Measurements from ENCODE around the gene RNF214. TPM values are rescaled to one million over a fixed set of nuclear protein-coding genes. Genes with fewer than 3 reads are reported as not detected.

Gene RNF214
- total and polyA plus RNA-seq, 2 of the 13 experiments (the other 11 are each of a cell fraction or from before 2014, with no cell fraction given), result 10.7 to 12.6 TPM

DNA sequence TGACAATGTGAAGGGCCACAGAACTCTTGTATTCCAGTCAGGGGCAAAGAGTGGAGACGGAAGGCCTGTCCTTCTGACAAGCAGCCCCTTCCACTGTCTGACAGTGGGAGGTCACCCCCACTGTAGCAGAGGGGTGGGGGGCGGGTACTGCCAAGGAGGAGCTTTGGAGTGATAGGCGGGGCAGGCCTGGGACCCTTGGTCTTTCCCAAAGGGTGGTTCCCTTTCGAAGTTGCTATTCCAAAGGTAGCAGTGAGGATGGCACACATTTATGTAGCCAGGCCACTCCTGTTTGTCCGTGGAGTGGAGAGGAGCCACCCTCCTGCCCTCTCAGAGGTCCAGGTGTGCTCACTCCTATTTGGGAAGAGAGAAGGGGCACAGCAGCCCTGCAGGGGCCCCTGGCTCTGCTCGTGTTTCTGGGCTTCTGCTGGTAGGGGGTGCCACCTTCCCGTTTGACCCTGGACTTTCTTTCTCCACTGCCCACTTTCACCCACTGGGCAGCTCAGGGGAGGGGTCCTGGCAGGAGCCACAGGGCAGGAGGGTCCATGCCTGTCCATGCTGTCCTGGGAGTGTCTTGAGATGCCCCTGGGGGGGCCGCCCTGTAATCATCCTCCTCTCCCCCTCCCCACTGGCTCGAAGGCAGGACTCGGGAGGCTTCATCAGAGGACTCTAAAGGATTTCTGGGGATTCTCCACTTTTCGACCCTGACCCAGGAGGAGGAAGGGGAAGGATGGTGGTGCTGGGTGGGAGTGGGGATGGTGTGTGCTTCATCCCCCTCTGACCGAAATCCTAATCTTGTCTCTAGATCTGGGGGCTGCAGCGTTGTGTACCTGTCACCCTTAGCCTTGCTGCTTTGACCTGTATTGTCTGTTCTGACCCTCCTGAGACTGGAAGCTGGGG, 32.3 kb upstream of the RNF214 start:
- Histone ChIP-seq H3K4me1 (ENCODE audit: insufficient read depth, low read length) (peaks cover 9% of the 10 kb centered on the region), H3K79me2 (ENCODE audit: insufficient read depth, low read length) (no peaks in the 10 kb centered on the region), H3K27me3 (ENCODE audit: control insufficient read depth in 1 of 2, insufficient read depth in 2 of 2, low read length in 2 of 2) (no peaks in the 10 kb centered on the region), H3K36me3 (replicated peaks in 1 of 2; ENCODE audit: control insufficient read depth in 1 of 2, insufficient read depth in 2 of 2, low read length in 2 of 2) (peaks cover 0 to 3% of the 10 kb centered on the region in 2 experiments; a peak in 1 of 5 replicates), H2AFZ (ENCODE audit: low read length) (no peak overlapping the region), H3K4me2 (ENCODE audit: low read depth, low read length) (no peak overlapping the region), H3K9me3 (ENCODE audit: low read length) (no peaks in the 10 kb centered on the region), H3K9ac (ENCODE audit: insufficient read depth, low read depth, low read length) (no peak overlapping the region), H3K27ac (ENCODE audit: extremely low read length, insufficient read depth, low read length) (no peak overlapping the region), H4K20me1 (ENCODE audit: insufficient read depth, low read length) (no peaks in the 10 kb centered on the region), H3K4me3 (replicated peaks in 1 of 3; ENCODE audit: insufficient read depth in 1 of 3, low read depth in 2 of 3, low read length in 3 of 3) (no peak overlapping the region; a peak in 1 of 6 replicates)
- no peak; the same call in 2 of the 3 replicates for ATAC-seq
- in situ Hi-C loops (cut with HindIII; ENCODE audit: extremely low pct_ligation_motif_present, low pct_unique_long_range_greater_than_20kb) (no loop called here), intact Hi-C loops (cut with micrococcal nuclease; ENCODE audit: unreplicated experiment) (no loop called here)
- WGBS (ENCODE audit: low lambda C conversion rate), result 46% methylated on average over 8 of the region's 13 CpGs
- POLR2A ChIA-PET, result no interaction called here
- FAIRE-seq, result no peak
- no TSS peak for BruUV-seq (replicated peaks)
- no peak for DNase-seq (ENCODE audit: low spot score)
- CTCF ChIA-PET (ENCODE audit: low intra/inter-chr PET ratio, low total read pairs), result no interaction called here
- TF ChIP-seq, protein P1, sequence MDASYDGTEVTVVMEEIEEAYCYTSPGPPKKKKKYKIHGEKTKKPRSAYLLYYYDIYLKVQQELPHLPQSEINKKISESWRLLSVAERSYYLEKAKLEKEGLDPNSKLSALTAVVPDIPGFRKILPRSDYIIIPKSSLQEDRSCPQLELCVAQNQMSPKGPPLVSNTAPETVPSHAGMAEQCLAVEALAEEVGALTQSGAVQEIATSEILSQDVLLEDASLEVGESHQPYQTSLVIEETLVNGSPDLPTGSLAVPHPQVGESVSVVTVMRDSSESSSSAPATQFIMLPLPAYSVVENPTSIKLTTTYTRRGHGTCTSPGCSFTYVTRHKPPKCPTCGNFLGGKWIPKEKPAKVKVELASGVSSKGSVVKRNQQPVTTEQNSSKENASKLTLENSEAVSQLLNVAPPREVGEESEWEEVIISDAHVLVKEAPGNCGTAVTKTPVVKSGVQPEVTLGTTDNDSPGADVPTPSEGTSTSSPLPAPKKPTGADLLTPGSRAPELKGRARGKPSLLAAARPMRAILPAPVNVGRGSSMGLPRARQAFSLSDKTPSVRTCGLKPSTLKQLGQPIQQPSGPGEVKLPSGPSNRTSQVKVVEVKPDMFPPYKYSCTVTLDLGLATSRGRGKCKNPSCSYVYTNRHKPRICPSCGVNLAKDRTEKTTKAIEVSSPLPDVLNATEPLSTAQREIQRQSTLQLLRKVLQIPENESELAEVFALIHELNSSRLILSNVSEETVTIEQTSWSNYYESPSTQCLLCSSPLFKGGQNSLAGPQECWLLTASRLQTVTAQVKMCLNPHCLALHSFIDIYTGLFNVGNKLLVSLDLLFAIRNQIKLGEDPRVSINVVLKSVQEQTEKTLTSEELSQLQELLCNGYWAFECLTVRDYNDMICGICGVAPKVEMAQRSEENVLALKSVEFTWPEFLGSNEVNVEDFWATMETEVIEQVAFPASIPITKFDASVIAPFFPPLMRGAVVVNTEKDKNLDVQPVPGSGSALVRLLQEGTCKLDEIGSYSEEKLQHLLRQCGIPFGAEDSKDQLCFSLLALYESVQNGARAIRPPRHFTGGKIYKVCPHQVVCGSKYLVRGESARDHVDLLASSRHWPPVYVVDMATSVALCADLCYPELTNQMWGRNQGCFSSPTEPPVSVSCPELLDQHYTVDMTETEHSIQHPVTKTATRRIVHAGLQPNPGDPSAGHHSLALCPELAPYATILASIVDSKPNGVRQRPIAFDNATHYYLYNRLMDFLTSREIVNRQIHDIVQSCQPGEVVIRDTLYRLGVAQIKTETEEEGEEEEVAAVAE (CRISPR knock-in tag; IDR thresholded peaks at IDR 0.05; ENCODE audit: borderline replicate concordance), result no peak
- TF ChIP-seq ZMYM3 (CRISPR knock-in tag; IDR thresholded peaks at IDR 0.05), result no peak
- TF ChIP-seq, protein P2, sequence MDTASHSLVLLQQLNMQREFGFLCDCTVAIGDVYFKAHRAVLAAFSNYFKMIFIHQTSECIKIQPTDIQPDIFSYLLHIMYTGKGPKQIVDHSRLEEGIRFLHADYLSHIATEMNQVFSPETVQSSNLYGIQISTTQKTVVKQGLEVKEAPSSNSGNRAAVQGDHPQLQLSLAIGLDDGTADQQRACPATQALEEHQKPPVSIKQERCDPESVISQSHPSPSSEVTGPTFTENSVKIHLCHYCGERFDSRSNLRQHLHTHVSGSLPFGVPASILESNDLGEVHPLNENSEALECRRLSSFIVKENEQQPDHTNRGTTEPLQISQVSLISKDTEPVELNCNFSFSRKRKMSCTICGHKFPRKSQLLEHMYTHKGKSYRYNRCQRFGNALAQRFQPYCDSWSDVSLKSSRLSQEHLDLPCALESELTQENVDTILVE (CRISPR knock-in tag; IDR thresholded peaks at IDR 0.05), result no peak
- TF ChIP-seq, protein P3, sequence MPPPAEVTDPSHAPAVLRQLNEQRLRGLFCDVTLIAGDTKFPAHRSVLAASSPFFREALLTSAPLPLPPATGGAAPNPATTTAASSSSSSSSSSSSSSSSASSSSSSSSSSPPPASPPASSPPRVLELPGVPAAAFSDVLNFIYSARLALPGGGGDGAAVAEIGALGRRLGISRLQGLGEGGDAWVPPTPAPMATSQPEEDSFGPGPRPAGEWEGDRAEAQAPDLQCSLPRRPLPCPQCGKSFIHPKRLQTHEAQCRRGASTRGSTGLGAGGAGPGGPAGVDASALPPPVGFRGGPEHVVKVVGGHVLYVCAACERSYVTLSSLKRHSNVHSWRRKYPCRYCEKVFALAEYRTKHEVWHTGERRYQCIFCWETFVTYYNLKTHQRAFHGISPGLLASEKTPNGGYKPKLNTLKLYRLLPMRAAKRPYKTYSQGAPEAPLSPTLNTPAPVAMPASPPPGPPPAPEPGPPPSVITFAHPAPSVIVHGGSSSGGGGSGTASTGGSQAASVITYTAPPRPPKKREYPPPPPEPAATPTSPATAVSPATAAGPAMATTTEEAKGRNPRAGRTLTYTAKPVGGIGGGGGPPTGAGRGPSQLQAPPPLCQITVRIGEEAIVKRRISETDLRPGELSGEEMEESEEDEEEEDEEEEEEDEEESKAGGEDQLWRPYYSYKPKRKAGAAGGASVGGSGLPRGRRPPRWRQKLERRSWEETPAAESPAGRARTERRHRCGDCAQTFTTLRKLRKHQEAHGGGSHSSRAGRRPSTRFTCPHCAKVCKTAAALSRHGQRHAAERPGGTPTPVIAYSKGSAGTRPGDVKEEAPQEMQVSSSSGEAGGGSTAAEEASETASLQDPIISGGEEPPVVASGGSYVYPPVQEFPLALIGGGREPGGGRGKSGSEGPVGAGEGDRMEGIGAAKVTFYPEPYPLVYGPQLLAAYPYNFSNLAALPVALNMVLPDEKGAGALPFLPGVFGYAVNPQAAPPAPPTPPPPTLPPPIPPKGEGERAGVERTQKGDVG (CRISPR knock-in tag; IDR thresholded peaks at IDR 0.05; ENCODE audit: borderline replicate concordance), result no peak
- no peak for TF ChIP-seq ZNF7 (CRISPR knock-in tag; IDR thresholded peaks at IDR 0.05)
- TF ChIP-seq, protein P4, sequence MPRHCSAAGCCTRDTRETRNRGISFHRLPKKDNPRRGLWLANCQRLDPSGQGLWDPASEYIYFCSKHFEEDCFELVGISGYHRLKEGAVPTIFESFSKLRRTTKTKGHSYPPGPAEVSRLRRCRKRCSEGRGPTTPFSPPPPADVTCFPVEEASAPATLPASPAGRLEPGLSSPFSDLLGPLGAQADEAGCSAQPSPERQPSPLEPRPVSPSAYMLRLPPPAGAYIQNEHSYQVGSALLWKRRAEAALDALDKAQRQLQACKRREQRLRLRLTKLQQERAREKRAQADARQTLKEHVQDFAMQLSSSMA (CRISPR knock-in tag; IDR thresholded peaks at IDR 0.05), result no peak
- TF ChIP-seq MIXL1 (CRISPR knock-in tag; IDR thresholded peaks at IDR 0.05), result no peak
- TF ChIP-seq ZNF747 (CRISPR knock-in tag; IDR thresholded peaks at IDR 0.05; ENCODE audit: borderline replicate concordance), result no peak
- TF ChIP-seq MED13 (CRISPR knock-in tag; IDR thresholded peaks at IDR 0.05), result no peak
- no peak for TF ChIP-seq GFI1 (CRISPR knock-in tag; IDR thresholded peaks at IDR 0.05; ENCODE audit: borderline replicate concordance)
- no peak for TF ChIP-seq ZNF350 (CRISPR knock-in tag; IDR thresholded peaks at IDR 0.05; ENCODE audit: borderline replicate concordance, low read depth)
- no peak for TF ChIP-seq CCAR2 (optimal IDR thresholded peaks at IDR 0.05; ENCODE audit: low read depth, low read length)
- no peak for TF ChIP-seq ZNF296 (CRISPR knock-in tag; conservative IDR thresholded peaks at IDR 0.05)
- TF ChIP-seq ARID2 (CRISPR knock-in tag; IDR thresholded peaks at IDR 0.05; ENCODE audit: borderline replicate concordance), result no peak

Data from HepG2 (cell line).